ENCODE measurements around the gene TPBG. TPM values are rescaled to one million over a fixed set of nuclear protein-coding genes. Genes with fewer than 3 reads are reported as not detected.

The TPBG gene, protein sequence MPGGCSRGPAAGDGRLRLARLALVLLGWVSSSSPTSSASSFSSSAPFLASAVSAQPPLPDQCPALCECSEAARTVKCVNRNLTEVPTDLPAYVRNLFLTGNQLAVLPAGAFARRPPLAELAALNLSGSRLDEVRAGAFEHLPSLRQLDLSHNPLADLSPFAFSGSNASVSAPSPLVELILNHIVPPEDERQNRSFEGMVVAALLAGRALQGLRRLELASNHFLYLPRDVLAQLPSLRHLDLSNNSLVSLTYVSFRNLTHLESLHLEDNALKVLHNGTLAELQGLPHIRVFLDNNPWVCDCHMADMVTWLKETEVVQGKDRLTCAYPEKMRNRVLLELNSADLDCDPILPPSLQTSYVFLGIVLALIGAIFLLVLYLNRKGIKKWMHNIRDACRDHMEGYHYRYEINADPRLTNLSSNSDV
- 0.48 TPM in 1 of 2 replicates, not detected in the other for polyA plus RNA-seq

DNA sequence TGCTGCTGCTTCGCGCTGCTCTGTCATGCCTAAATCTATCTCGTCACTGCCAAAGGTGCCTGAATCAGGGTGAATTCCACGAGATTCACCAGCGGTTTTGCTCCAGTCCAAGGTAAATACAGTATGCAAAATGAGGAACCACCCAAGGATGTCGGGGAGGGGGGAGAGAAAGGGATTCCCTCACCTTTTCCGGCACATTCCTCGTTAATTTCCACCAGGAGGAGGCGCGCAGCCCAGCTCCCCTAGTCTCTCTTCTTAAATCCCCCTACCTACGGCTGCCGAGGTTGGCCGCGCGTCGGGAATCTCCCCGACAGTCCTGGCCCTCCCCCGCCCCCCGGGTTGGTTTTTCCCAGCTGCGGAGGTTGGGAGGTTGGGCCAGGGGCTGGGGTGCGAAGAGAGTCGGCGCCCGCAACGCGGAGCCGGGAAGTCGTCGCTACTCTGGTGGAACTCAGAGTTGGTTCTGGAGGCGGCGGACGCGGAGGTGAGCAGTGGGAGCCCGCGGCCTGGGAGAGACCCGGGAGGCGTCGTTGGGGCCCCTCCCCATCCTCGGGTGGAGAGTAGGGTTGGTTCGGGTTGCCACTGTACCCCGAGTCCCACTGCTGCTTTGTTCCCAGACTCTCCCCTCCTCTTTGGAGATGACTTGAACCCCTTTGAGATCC, at the start of gene TPBG:
Gene TPBG (plus strand): TSS at position 390 of the 659 bp plus-strand sequence. CDS start 1,145 bp downstream, outside the sequence.

Other genes with a start within 250 kb of the TPBG start
- 24.4 and 33.5 TPM in 2 replicates for gene IBTK, start 116.1 kb upstream of the TPBG start, polyA plus RNA-seq